BLaER1 treated with 17β-estradiol and CSF1 and Interleukin-3, amounts not matched to agents 10 nM and 100 nM (cell line): Measurements from ENCODE around the gene CROCC.

ENCODE experiments used
- H3K27ac ChIP-seq, 11 experiments: shearing (Covaris generic); formaldehyde crosslinking; 2 replicates each; pipeline ENCODE4 v1.8.1; 2022
- H3K27me3 ChIP-seq, 11 experiments: shearing (Covaris generic); formaldehyde crosslinking; 2 replicates each; pipeline ENCODE4 v1.8.1; 2022
- H3K36me3 ChIP-seq, 11 experiments: shearing (Covaris generic); formaldehyde crosslinking; 2 replicates each; pipeline ENCODE4 v1.8.1; 2022
- H3K4me1 ChIP-seq, 10 experiments: shearing (Covaris generic); formaldehyde crosslinking; 2 replicates each; pipeline ENCODE4 v1.8.1; 2022
- H3K4me2 ChIP-seq, 11 experiments: shearing (Covaris generic); formaldehyde crosslinking; 2 replicates each; pipeline ENCODE4 v1.8.1; 2022
- H3K4me3 ChIP-seq, 10 experiments: shearing (Covaris generic); formaldehyde crosslinking; 2 replicates each; pipeline ENCODE4 v1.8.1; 2022
- H3K9ac ChIP-seq, 11 experiments: shearing (Covaris generic); formaldehyde crosslinking; 2 replicates each; pipeline ENCODE4 v1.8.1; 2022
- H3K9me3 ChIP-seq, 11 experiments: shearing (Covaris generic); formaldehyde crosslinking; replicated peaks in 1 of 11; 2 replicates each; pipeline ENCODE4 v1.8.1; 2022
- H4K20me1 ChIP-seq, 11 experiments: shearing (Covaris generic); formaldehyde crosslinking; 2 replicates each; pipeline ENCODE4 v1.8.1; 2022
- Cebpa-rat ChIP-seq, 11 experiments: shearing (Covaris generic); IDR thresholded peaks; 2 replicates each; pipeline ENCODE4 v1.8.1; 2022

Gene CROCC

GRCh38 chr1:16978567-16979474, 57.1 kb downstream of the CROCC start:
- peak overlapping the region in 8 of 11 experiments; percentile 0 to 78 (median 50); a peak in 12 of 22 replicates for H3K9ac ChIP-seq
- H3K4me2 ChIP-seq = peak overlapping the region; percentile 78 to 96 (median 84)

GRCh38 chr1:16979475-16980327, 58.0 kb downstream of the CROCC start:
- peak overlapping the region; percentile 48 to 69 (median 58) for H3K4me3 ChIP-seq

More at GRCh38 chr1:16978567-16979474, 57.1 kb downstream of the CROCC start:
- H3K36me3 ChIP-seq = no peaks in the 10 kb centered on the region
- H3K4me3 ChIP-seq = peak overlapping the region in 6 of 10 experiments; percentile 38 to 69 (median 59); a peak in 8 of 20 replicates
- TF ChIP-seq Cebpa-rat (IDR thresholded peaks at IDR 0.05) = no peak
- H3K27me3 ChIP-seq = peaks cover 10 to 37% (median 15%) of the 10 kb centered on the region in 11 experiments; a peak in 20 of 22 replicates
- peaks cover 0 to 68% (median 6%) of the 10 kb centered on the region in 11 experiments; a peak in 7 of 22 replicates for H4K20me1 ChIP-seq
- peaks cover 14 to 35% (median 27%) of the 10 kb centered on the region in 10 experiments for H3K4me1 ChIP-seq
- H3K9me3 ChIP-seq = no peaks in the 10 kb centered on the region
- H3K27ac ChIP-seq = peak overlapping the region in 2 of 11 experiments; percentile 31 to 47; a peak in 4 of 22 replicates

GRCh38 chr1:16980473-16981268, 58.9 kb downstream of the CROCC start, which contains the start of gene MFAP2:
Gene MFAP2 (minus strand): TSS chr1:16980620. CDS start chr1:16978273, 2,347 bp downstream.
- Histone ChIP-seq H3K27me3 (peaks cover 10 to 37% (median 15%) of the 10 kb centered on the region in 11 experiments; a peak in 20 of 22 replicates), H4K20me1 (peaks cover 0 to 75% (median 6%) of the 10 kb centered on the region in 11 experiments; a peak in 7 of 22 replicates), H3K4me2 (peak within 1 kb of the TSS; percentile 78 to 96 (median 84)), H3K4me1 (peaks cover 14 to 37% (median 27%) of the 10 kb centered on the region in 10 experiments), H3K9ac (peak within 1 kb of the TSS in 10 of 11 experiments; percentile 48 to 78 (median 66); a peak in 18 of 22 replicates), H3K4me3 (peak within 1 kb of the TSS; percentile 48 to 69 (median 58)), H3K9me3 (no peaks in the 10 kb centered on the region), H3K36me3 (peaks cover 0 to 12% (median 2%) of the 10 kb centered on the region in 11 experiments; a peak in 12 of 22 replicates), H3K27ac (peak within 1 kb of the TSS in 5 of 11 experiments; percentile 32 to 57 (median 49); a peak in 9 of 22 replicates)
- no peak for TF ChIP-seq Cebpa-rat (IDR thresholded peaks at IDR 0.05)

More at GRCh38 chr1:16979475-16980327, 58.0 kb downstream of the CROCC start:
- no peak for TF ChIP-seq Cebpa-rat (IDR thresholded peaks at IDR 0.05)
- Histone ChIP-seq H4K20me1 (peaks cover 0 to 77% (median 6%) of the 10 kb centered on the region in 11 experiments; a peak in 7 of 22 replicates), H3K36me3 (peaks cover 0 to 4% (median 0%) of the 10 kb centered on the region in 11 experiments; a peak in 1 of 22 replicates), H3K27me3 (peaks cover 10 to 37% (median 15%) of the 10 kb centered on the region in 11 experiments; a peak in 20 of 22 replicates), H3K9ac (peak overlapping the region in 9 of 11 experiments; percentile 11 to 78 (median 70); a peak in 13 of 22 replicates), H3K27ac (peak overlapping the region in 2 of 11 experiments; percentile 31 to 47; a peak in 4 of 22 replicates), H3K4me2 (peak overlapping the region; percentile 78 to 96 (median 84)), H3K9me3 (no peaks in the 10 kb centered on the region), H3K4me1 (peaks cover 14 to 35% (median 27%) of the 10 kb centered on the region in 10 experiments)

- Histone ChIP-seq H3K4me3 (no peak overlapping the region), H3K27ac (no peak overlapping the region), H3K27me3 (peaks cover 10 to 37% (median 15%) of the 10 kb centered on the region in 11 experiments; a peak in 20 of 22 replicates), H3K36me3 (peaks cover 0 to 18% (median 9%) of the 10 kb centered on the region in 11 experiments; a peak in 16 of 22 replicates), H3K4me2 (no peak overlapping the region; a peak in 1 of 22 replicates), H3K9ac (no peak overlapping the region), H3K4me1 (peaks cover 14 to 44% (median 29%) of the 10 kb centered on the region in 10 experiments), H3K9me3 (no peaks in the 10 kb centered on the region), H4K20me1 (peaks cover 0 to 75% (median 6%) of the 10 kb centered on the region in 11 experiments; a peak in 8 of 22 replicates)
- no peak for TF ChIP-seq Cebpa-rat (IDR thresholded peaks at IDR 0.05)
Observed at GRCh38 chr1:16981269-16981849, 59.6 kb downstream of the CROCC start.

GRCh38 chr1:16982902-16983301, 61.2 kb downstream of the CROCC start:
- no peak overlapping the region for H3K9ac ChIP-seq
- H3K27me3 ChIP-seq = peaks cover 10 to 37% (median 15%) of the 10 kb centered on the region in 11 experiments; a peak in 20 of 22 replicates
- H3K9me3 ChIP-seq = no peaks in the 10 kb centered on the region
- H4K20me1 ChIP-seq = peaks cover 0 to 83% (median 6%) of the 10 kb centered on the region in 11 experiments; a peak in 8 of 22 replicates
- H3K36me3 ChIP-seq = peaks cover 9 to 34% (median 24%) of the 10 kb centered on the region in 11 experiments; a peak in 21 of 22 replicates
- H3K27ac ChIP-seq = no peak overlapping the region
- peaks cover 14 to 38% (median 27%) of the 10 kb centered on the region in 10 experiments for H3K4me1 ChIP-seq
- H3K4me3 ChIP-seq = no peak overlapping the region
- no peak overlapping the region for H3K4me2 ChIP-seq
- TF ChIP-seq Cebpa-rat (IDR thresholded peaks at IDR 0.05) = no peak

- Histone ChIP-seq H3K4me2 (no peak overlapping the region), H3K9ac (no peak overlapping the region)
- no peak for TF ChIP-seq Cebpa-rat (IDR thresholded peaks at IDR 0.05)
Observed at GRCh38 chr1:16983649-16984048, 61.9 kb downstream of the CROCC start.

GRCh38 chr1:16984717-16985116, 63.0 kb downstream of the CROCC start:
- no peak overlapping the region for H3K4me2 ChIP-seq

More at GRCh38 chr1:16983649-16984048, 61.9 kb downstream of the CROCC start:
- no peak overlapping the region for H3K27ac ChIP-seq
- H4K20me1 ChIP-seq = peaks cover 0 to 80% (median 3%) of the 10 kb centered on the region in 11 experiments; a peak in 8 of 22 replicates
- H3K27me3 ChIP-seq = peaks cover 10 to 35% (median 15%) of the 10 kb centered on the region in 11 experiments; a peak in 20 of 22 replicates
- H3K36me3 ChIP-seq = peaks cover 14 to 40% (median 29%) of the 10 kb centered on the region in 11 experiments; a peak in 21 of 22 replicates
- no peaks in the 10 kb centered on the region for H3K9me3 ChIP-seq
- no peak overlapping the region for H3K4me3 ChIP-seq
- peaks cover 13 to 31% (median 20%) of the 10 kb centered on the region in 10 experiments for H3K4me1 ChIP-seq

More at GRCh38 chr1:16984717-16985116, 63.0 kb downstream of the CROCC start:
- Histone ChIP-seq H4K20me1 (peaks cover 0 to 77% (median 0%) of the 10 kb centered on the region in 11 experiments; a peak in 7 of 22 replicates), H3K27ac (no peak overlapping the region), H3K4me3 (no peak overlapping the region), H3K36me3 (peaks cover 14 to 49% (median 37%) of the 10 kb centered on the region in 11 experiments; a peak in 21 of 22 replicates), H3K9me3 (no peaks in the 10 kb centered on the region), H3K9ac (peak overlapping the region in 2 of 11 experiments; percentile 18 to 24; a peak in 1 of 22 replicates), H3K4me1 (peaks cover 2 to 20% (median 9%) of the 10 kb centered on the region in 10 experiments; a peak in 19 of 20 replicates), H3K27me3 (peaks cover 10 to 25% (median 15%) of the 10 kb centered on the region in 11 experiments; a peak in 20 of 22 replicates)
- TF ChIP-seq Cebpa-rat (IDR thresholded peaks at IDR 0.05) = no peak
